Lung microvascular endothelial cell (primary cell): Measurements from ENCODE around the gene AGAP1. TPM values are rescaled to one million over a fixed set of nuclear protein-coding genes. Genes with fewer than 3 reads are reported as not detected.

ENCODE experiments used
- DNase-seq, 2 donors: peaks; one replicate each; pipeline versions ENCODE4 v3.0.0 to v3.0.0-alpha.2; 2010; ENCODE audit warnings: low read depth in 2 of 2
- total RNA-seq: library from RNA; depleted of rRNA; stranded (reverse); fragments of >200 nt; gene quantifications from 2 replicates; pipeline ENCODE4 v1.2.1, GENCODE V29; 2014

Gene AGAP1
- total RNA-seq, 1 donor from 2014 or later = 3.4 TPM

DNA sequence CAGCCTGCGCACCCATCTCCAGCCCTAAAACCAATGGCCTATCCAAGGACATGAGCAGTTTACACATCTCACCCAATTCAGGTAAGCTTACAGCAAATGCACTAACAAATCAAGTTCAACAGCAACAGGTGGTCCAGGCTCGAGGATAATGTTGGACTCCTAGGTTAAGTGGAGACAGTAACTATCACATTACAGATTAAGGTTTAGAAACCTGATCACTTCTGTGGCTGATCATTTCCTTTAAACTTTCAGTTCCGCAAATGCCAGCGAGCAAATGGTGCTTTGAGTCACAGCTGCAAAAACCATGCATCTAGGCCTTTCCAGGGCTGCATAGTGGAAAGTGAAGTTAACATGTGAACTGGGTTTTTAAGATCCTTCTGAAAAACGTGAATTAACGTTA is 415.0 kb downstream of the AGAP1 start:
- DNase-seq = no peak

DNA sequence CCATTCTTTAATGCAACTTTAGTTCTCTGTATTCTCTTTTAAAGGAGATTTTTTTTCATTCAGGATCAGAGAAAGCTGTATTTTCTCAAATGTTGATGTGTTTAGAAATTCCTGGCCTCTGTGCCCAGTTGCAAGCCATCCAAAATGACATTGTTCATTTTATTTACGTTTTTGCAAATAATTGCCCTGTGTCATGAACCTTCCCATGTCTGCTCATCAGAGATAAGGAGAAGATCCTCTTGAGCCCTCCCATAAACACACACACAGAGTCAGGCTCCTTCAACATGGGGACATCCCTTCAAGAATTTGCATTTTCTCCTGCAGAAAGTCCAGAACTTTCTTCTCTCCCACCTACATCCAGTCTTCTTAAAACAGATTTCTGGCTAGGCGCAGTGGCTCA is 415.5 kb downstream of the AGAP1 start:
- DNase-seq = no peak

DNA sequence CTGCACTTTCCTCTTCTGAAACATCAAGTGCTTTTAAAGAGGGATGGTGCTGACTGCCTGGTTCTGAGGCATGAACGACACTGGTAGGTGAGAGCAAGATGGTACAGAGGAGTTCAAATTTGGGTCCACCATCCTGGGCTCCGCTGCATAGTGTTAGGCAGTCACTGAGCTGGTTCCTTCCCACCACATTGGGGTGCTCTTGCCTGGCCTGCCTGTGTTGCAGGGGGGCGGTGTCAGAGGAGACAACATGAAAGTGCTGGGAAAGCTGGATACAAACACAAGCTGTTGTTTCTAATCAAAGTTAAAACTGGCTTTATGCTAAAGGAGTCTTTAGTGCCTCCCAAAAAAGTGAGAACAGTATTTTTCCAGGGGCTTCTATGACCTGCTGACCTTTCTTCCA is 416.2 kb downstream of the AGAP1 start:
- DNase-seq = no peak

DNA sequence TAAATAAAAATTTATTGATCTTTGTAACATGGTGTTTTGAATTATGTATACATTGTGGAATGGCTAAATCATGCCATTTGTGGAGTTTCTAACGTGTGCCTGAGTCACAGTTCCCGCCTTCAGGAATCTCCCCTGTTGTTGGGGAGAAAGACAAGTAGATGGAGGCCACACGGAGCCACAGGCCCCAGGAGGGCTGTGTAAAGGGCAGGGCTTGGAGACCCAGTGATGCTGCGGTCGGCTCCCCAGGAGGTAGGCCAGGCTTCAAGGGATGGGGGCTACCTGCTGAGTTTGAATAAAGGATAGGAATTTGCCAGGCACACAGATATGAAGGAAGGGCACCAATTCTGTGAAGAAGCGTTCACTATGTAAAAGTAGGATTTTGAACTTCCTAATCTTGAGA is 417.3 kb downstream of the AGAP1 start:
- DNase-seq = no peak

DNA sequence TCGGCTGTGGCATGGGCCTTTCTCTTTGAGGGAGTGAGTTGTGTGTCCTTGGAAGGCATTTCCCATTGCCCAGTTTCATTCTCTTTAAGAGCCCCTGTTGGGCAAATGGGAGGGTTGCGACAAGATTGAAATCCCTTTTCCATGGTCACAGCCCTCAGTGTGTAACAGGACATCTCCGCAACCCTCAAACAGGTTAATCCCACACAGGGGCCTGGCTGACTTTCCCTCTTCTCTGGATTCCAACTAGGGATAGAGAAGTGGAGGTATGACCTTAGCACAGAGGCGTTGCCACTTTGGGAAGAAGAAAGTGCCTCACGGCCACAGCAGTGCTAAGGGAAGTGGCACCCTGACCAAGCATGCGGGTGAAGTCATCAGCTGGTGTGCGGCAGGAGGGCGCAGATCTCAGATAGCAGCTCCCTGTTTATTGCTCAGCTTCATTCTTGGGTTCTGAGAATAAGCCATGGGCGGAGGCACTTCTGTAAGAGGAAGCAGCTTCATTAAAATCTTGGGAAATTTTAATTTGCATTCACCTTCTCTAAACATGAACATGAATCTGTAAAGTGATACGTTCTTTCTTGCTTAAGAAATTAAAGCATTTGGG is 417.9 kb downstream of the AGAP1 start:
- DNase-seq = no peak

DNA sequence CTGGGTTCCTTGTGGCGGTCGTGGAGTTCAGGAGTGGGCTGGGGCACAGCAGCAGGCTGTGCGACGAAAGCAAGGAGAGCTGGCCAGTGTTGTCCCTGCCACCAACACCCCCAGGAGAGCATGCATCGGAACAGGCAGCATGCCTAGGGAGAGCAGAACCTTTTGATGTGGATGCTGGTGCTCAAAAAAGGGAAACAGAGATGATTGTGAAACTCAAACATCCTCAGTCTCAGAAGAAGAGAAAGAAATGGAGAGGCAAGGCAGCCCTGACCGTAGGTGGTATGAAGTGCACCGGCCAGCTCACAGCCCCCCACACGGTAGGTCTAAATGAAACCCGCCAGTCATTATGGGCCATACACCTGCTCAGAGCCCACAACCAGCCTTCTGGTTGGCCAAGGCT is 420.9 kb downstream of the AGAP1 start:
- no peak for DNase-seq

DNA sequence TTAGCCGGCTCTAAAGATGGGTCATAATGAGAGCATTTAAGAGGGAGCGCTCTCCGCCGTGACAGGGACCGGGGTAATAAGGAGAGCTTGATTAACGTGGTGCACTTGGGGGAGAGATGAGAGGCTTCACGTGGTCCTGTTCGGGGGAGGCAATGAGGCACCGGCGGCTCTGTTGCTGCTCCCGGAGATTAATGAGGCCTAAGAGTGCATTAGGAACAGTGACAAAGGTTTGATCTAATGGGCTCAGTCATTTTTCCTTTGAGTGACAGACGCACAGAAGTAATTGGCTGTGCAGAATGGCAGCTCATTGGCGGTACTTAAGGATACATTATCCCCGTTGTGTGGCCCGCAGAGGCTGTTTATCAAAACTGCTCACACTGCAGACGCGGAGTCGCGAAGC is 423.7 kb downstream of the AGAP1 start:
- DNase-seq = no peak

DNA sequence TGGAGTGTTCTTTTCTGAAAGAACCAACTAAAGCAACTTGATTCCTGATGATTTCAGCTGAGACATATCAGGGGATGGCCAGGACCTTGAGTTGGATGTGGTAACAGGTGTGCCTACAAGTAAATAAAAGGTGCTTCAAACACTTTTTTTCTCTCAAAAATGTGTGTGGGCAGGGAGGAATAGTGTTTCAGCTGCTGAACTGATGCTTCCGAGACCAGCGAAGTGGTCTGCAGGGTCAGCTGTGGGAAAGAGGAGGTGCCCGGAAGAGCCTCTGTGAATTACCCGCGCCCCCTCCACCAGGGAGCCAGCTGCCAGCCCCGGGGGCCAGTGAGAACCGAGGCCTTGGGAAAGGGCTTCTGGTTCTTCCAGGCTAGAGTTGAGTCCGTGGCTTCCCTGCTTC is 425.0 kb downstream of the AGAP1 start:
- no peak for DNase-seq

DNA sequence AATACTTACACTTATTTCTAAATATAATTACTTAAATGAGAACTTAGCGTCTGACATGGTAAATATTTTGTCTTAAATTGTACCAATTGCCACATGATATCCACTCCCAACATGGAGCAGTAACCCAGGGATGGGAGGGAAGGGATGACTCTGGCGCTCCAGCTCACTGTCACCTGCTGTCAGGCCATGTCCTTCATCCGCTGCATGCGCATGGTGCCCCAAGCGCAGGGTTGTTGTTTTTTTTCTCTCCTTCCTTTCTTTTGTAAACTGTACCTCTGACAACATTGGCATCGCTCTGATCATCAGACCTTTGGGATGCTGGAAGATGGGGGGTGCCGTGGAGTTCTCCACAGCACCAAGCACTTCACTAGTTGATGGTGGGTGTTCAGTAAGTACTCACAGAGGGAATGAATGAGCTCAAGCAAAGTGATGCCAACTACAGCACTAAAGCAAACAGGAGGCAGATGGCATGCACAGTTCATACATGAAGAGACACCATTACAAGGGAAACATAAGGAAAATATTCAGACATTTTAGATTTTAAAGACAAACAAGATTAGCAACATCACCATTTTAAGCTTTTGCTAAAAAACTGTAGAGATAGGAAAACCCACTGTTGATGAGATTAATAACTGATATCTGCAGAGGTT is 426.5 kb downstream of the AGAP1 start:
- no peak for DNase-seq

DNA sequence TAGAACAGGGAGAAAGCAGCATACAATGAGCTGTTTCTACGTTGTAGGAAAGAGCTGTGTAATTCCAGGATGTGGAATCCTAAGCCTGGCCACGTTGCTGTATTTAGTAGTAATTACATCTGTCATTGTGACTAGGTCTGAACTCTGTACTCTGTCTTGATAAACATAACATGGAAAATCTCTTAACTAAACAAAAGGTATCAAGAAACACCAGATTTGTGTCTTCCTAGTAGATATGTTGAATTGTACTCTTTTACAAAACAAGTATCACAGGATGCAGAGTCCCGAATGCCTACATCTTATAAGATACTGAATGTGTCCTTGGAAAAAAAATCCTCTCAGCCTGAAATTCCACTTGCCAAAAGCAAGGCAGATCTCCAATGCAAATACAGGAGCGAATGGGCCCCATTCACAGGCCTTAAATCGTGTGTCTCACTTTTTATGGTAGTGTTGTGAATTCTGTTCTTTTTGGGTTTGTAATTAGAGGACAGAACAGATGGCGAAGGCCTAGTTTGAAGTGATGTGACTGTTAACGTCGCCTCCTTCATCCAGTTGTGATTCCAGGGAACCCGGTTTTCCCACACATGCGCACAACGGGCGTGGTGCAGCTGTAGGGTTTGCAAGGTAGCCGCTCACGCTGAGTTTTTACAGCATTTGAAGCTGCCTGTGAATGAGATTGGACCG is 427.8 kb downstream of the AGAP1 start:
- DNase-seq = peak in 1 of 2 donors; percentile 13

DNA sequence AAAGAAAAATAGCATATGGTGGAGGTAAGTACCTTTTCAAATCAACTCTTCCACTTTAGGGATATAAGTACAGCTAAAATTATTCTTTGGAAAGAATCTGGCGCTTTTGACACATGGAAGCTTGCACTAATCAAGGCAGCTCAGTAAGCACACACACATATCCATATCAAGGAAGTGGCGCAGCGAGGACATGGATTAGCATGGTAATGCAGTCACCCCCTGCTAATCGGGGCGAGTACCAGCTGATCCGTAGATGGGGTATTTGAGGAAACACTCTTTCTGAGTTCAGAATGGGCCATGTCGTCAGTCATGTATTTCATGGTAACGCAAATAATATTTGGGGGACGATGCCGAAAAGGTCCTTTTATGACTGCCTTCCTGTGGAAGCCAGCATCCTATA is 429.0 kb downstream of the AGAP1 start:
- no peak for DNase-seq

DNA sequence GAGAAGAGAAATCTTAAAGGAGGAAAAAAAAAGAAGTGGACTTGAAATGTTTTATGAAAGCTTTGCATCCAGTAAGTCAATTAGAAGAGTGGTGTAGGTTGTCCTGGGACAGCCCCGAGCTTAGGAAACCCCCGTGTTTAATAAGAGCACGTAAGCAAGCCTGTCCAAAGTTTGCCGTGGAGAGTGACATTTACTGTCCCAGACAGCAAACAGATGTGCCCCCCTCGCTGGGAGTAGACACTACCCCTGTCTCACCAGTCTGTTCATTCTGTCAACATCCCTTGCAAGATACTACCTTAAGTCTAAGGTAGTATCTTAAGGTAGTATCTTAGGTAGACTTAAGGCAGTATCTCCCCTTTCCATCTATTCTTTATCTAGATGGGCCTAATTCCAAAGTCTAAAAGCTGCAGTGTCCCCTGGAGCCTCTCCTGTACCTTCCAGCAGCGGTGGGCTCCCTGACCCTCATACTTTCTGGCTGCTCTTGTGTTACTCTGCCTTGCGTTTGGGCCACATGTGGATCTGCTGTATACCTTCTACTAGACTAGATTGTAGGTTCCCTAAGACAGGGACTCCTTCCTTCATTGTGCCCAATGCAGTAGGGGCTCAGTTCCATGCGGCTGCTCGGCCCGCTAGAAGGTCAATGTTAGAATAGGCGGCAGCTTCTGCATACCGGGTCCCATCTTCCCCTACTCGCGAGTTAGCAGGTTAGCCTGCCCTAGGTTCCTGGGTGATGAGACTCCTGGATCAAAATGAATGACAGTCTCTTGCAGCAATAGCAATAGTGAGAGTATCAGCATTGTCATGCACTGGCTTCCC is 430.2 kb downstream of the AGAP1 start:
- no peak for DNase-seq

DNA sequence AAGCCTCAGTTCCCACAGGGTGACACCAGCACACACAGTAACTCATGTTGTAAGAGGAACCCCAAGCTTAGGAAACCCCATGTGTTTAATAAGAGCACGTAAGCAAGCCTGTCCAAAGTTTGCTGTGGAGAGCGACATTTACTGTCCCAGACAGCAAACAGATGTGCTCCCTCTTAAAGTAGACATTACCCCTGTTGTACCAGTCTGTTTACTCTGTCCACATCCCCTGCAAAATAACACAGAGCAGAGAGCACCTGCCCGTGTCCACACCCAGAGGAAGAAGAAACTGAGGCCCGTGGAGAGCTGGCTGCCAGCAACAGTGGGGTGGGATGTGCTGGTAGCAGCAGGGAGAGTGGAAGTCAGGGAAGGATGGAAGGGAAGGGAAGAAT is 430.8 kb downstream of the AGAP1 start:
- DNase-seq = no peak

DNA sequence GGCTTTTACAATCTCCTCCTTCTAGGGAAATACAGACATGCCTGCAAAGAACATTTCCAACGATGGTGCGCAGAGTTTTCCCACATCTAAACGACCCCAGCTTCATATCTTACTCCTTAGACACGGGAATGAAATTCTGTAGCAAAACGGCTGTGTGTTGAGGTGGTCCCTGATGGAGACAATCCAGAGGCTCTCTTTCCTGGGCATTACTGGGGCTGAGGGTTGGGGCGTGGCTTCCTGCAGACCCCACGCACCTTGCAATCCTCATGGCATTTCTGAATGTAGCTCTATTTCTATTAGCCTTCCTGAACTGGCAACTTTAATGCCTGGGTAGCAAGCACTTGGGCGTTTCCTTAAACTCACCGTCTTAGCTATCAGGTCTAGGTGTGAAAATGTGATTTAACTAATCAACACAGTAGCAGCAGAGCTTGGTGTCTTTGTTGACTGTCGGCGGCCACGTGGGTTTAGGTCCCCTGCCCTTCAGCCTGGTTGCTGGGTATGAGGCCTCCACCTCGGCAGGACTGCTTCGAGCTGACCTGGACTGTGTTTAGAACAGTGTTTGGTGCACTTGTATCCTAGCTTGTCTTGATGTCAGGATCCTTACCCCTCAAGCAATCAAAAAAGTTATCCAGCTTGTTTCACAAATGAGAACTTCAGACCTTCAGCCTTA is 431.5 kb downstream of the AGAP1 start:
- DNase-seq = no peak

DNA sequence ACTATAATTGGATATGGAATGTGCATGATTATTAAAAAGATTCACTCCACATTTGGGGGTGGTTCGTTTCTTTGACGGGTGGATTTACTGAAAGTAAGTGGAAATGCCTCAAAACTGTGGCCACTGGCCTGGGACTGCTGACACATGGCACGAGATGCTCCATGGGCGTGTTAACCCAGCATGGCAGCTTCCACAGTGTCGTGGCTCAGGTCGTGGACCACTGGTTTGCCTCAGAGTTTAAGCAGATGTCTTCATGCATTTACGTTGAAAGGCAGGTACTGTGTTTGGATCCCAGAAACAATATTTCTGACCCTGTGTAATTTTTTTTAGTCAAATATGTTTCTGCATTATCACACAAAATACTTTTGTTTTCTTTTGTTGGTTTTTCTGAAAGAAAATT is 432.4 kb downstream of the AGAP1 start:
- no peak for DNase-seq

DNA sequence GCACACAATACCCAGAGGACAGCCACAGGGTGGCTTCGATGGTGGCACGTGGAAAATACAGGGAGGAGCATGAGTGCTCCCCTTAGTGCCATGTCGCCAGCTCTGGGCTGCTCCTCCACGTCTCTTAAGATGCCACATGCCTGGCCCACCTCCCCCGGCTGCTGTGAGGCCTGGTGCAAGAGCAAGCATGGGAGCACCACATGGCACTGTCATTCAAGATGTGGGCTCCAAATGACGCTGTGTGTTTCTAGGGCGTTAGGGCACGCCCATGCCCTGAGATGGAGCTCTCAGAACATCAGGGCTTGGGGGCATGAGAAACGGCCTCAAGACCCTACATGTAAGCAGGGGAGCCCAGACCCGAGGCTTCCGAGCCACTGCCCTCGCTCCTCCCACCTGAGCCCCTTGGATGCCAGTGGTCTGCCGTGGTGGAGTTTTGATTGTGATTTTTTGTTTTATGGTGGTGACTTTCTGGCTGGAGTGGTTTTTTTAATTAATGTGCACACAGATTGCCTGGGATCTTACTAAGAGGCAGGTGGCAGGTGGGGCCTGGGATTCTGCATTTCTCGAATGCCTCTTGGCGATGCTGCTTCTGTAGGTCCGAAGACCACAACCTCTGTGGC is 435.0 kb downstream of the AGAP1 start:
- no peak for DNase-seq

DNA sequence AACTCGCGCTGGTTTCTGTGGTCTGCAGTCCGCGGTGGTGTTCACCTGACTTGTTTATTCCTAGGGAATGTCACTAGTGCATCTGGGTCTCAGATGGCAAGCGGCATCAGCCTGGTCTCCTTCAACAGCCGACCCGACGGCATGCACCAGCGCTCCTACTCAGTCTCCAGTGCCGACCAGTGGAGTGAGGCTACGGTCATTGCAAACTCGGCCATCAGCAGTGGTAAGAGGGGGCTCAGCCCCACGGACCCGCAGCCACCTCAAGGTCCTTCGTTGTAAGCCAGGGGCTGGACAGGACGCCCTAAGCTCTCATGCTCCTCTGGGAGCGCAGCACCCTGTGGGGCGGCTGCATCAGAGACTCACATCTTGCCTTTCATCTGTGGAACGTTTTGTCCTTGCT is 436.9 kb downstream of the AGAP1 start:
- no peak for DNase-seq

DNA sequence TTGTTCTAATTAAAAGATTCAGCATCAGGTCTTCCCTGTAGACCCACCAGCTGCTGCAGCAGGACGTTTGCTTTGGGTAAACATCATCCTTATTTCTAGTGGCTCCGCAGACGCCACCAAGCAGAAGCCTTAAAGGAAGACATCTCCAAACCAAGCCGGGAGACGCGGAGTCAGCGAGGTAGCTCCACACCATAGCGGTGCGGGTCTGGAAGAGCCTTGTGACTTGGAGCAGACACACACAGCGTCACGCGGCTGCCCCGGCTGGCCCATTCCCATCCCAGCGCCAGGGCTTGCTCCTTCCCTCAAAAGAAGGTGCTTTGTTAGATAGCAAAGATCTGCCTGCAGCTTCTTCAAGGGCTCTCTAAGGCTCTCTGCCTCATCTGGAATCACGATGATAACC is 437.8 kb downstream of the AGAP1 start:
- no peak for DNase-seq

DNA sequence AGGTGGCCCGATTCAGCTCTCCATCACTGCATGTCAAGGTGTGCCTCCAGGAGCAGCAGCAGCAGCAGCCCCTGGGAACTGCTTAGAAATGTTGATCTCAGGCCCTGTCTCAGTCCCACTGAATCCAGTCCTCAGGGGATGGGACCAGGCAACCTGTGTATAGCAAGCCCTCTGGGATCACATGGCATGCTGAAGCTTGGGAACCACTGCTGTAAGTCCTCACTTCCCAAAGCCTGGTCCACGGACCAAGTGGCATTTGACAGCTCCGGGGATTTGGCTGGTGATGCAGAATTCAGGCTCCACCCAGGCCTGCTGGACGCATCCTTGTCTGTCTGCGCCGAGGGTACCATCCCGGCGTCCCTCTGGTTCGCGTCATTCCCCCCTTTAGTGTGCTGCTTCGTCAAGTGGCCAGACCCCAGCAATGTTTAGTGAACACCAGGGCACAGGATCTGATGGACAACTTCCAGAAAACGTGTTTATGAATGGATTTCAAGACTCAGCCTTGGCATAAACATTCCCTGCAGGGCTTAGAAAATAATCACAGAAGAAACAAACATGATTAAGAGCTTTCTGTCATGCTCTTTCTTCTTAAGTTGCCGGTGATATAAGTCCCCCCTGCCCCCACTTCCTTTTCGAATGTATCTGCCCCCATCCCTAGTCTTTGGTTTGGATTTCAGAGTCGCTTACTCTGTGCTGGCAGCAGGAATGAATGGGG is 440.4 kb downstream of the AGAP1 start:
- no peak for DNase-seq

DNA sequence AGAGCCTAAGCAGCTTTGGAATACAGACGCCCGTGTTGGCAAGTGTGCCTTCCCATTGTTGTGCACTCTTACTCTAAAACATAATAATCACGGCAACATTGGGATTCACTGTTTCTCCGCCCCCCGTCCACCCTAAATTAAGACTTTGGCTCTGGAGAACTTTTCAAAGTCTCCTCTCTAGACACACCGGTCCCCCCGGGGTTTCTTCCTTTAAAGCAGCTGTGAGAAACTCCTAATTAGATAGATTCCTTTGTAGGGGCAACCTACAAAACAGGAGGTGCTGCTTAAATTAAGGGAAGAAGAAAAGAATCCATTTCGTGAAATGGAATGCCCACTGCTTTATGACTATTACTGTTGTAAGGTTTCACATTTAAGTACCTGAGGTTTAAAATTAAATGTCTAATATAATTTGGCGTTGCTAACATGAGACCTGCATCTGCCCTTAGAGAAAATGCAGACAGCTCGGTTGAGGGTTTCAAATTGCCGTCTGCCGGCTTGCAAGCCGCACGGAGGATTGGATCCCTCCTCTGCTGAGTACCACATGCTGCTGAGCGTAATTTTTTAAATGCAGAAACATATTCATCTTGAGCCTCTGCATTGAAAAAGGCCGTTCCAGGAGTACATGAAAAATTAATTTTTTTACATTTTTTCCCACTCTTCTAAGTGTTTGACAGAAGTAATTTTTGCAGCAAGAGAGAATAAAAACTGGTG is 441.1 kb downstream of the AGAP1 start:
- DNase-seq = no peak
